IMR-90 (cell line): ENCODE data around the gene AWAT1. TPM values are rescaled to one million over a fixed set of nuclear protein-coding genes. Genes with fewer than 3 reads are reported as not detected.

ENCODE experiments used
- ATAC-seq: fragments of 200-7000 bp; cut with Tn5 transposase; 2 replicates; pipeline ENCODE4 v1.9.1; 2020; ENCODE audit warnings: low read depth, mild to moderate bottlenecking, moderate library complexity
- BruUV-seq: library from RNA; stranded (reverse); fragments of 400-500 nt; replicated peaks from 2 replicates; lab custom pipeline; 2021; lab: Mats Ljungman, UMichigan
- CTCF ChIA-PET: fragments of 300-600 bp; formaldehyde crosslinking; extraction: SDS; loops from one replicate; lab custom pipeline; 2021; ENCODE audit warnings: antibody characterized with exemption; lab: Yijun Ruan, JAX
- POLR2A ChIA-PET: fragments of 300-600 bp; sonication (Branson Sonifier 250); formaldehyde crosslinking; loops from one replicate; lab custom pipeline; 2022; ENCODE audit warnings: antibody characterized with exemption; ENCODE audit not compliant: unreplicated experiment; lab: Charles Lee
- DNase-seq: peaks from one replicate; pipeline ENCODE4 v3.0.0; 2013
- H2AFZ ChIP-seq: replicated peaks from 2 replicates; pipeline ENCODE3; 2013; ENCODE audit warnings: low read length, mild to moderate bottlenecking; ENCODE audit not compliant: poor library complexity
- H2AK5ac ChIP-seq: 2 replicates; pipeline ENCODE4 v1.6.1; 2013; ENCODE audit warnings: low read depth, low read length, inconsistent platforms
- H2AK9ac ChIP-seq: replicated peaks from 2 replicates; pipeline ENCODE3; 2013; ENCODE audit warnings: mild to moderate bottlenecking, low read depth, low read length, moderate library complexity; ENCODE audit not compliant: poor library complexity
- H2BK120ac ChIP-seq: 2 replicates; pipeline ENCODE4 v1.6.1; 2013; ENCODE audit warnings: low read depth, low read length, inconsistent platforms
- H2BK15ac ChIP-seq: 3 replicates; pipeline ENCODE4 v1.6.1; 2013; ENCODE audit warnings: low read depth, low read length, inconsistent platforms
- H2BK20ac ChIP-seq: 2 replicates; pipeline ENCODE4 v1.6.1; 2013; ENCODE audit warnings: low read depth, mild to moderate bottlenecking, inconsistent platforms, low read length, moderate library complexity
- H2BK5ac ChIP-seq: 2 replicates; pipeline ENCODE4 v1.6.1; 2013; ENCODE audit warnings: mild to moderate bottlenecking, low read depth, low read length, inconsistent platforms; ENCODE audit not compliant: poor library complexity, severe bottlenecking
- H3K14ac ChIP-seq: replicated peaks from 2 replicates; pipeline ENCODE4 v1.6.1; 2013; ENCODE audit warnings: low read depth, low read length, inconsistent platforms
- H3K18ac ChIP-seq: 2 replicates; pipeline ENCODE4 v1.6.1; 2013; ENCODE audit warnings: low read depth, low read length, control low read depth
- H3K23ac ChIP-seq: 2 replicates; pipeline ENCODE4 v1.6.1; 2013; ENCODE audit warnings: low read depth, low read length, inconsistent platforms
- H3K27ac ChIP-seq: 2 replicates; pipeline ENCODE4 v1.5.1; 2013; ENCODE audit warnings: mild to moderate bottlenecking, control low read depth, low read length; ENCODE audit not compliant: insufficient read depth
- H3K27me3 ChIP-seq: 2 replicates; pipeline ENCODE4 v1.6.1; 2013; ENCODE audit warnings: low read length; ENCODE audit not compliant: control insufficient read depth, insufficient read depth
- H3K36me3 ChIP-seq: 2 replicates; pipeline ENCODE4 v1.6.1; 2013; ENCODE audit warnings: low read length, mixed read lengths; ENCODE audit not compliant: control insufficient read depth, insufficient read depth
- H3K4ac ChIP-seq: 2 replicates; pipeline ENCODE4 v1.6.1; 2013; ENCODE audit warnings: low read depth, low read length, inconsistent platforms
- H3K4me1 ChIP-seq: 2 replicates; pipeline ENCODE4 v1.6.1; 2013; ENCODE audit warnings: low read length, mixed read lengths; ENCODE audit not compliant: control insufficient read depth, insufficient read depth
- H3K4me2 ChIP-seq: 2 replicates; pipeline ENCODE4 v1.6.1; 2013; ENCODE audit warnings: low read depth, mild to moderate bottlenecking, control low read depth, low read length, moderate library complexity
- H3K4me3 ChIP-seq: 2 replicates; pipeline ENCODE4 v1.5.1; 2013; ENCODE audit warnings: low read depth, mild to moderate bottlenecking, control low read depth, low read length, moderate library complexity; ENCODE audit not compliant: insufficient read depth
- H3K56ac ChIP-seq: 2 replicates; pipeline ENCODE4 v1.6.1; 2013; ENCODE audit warnings: low read length, inconsistent platforms; ENCODE audit not compliant: insufficient read depth; ENCODE audit errors: extremely low read depth
- H3K79me1 ChIP-seq, 2 experiments: 2 replicates each; pipeline ENCODE4 v1.6.1; 2013; ENCODE audit warnings: low read length in 2 of 2, inconsistent platforms in 1 of 2, low read depth in 1 of 2
- H3K9ac ChIP-seq: 2 replicates; pipeline ENCODE4 v1.6.1; 2013; ENCODE audit warnings: low read depth, low read length, control low read depth
- H3K9me1 ChIP-seq: 2 replicates; pipeline ENCODE4 v1.6.1; 2013; ENCODE audit warnings: low read length, inconsistent platforms; ENCODE audit not compliant: insufficient read depth
- H3K9me3 ChIP-seq: 2 replicates; pipeline ENCODE4 v1.6.1; 2013; ENCODE audit warnings: low read length; ENCODE audit not compliant: control insufficient read depth, insufficient read depth
- H4K20me1 ChIP-seq: 2 replicates; pipeline ENCODE4 v1.6.1; 2013; ENCODE audit warnings: low read length, inconsistent platforms; ENCODE audit not compliant: insufficient read depth
- H4K5ac ChIP-seq: 2 replicates; pipeline ENCODE4 v1.6.1; 2013; ENCODE audit warnings: mild to moderate bottlenecking, low read depth, low read length, control low read depth
- H4K8ac ChIP-seq, 2 experiments: 2 replicates each; pipeline ENCODE4 v1.6.1; 2013; ENCODE audit warnings: low read depth in 2 of 2, low read length in 2 of 2, control low read depth in 1 of 2, inconsistent platforms in 1 of 2
- H4K91ac ChIP-seq: 2 replicates; pipeline ENCODE4 v1.6.1; 2013; ENCODE audit warnings: low read depth, low read length, inconsistent platforms; ENCODE audit not compliant: insufficient read depth
- BHLHE40 ChIP-seq: fragments of 150-350 bp; IDR thresholded peaks from 2 replicates; pipeline ENCODE4 v1.6.1; 2016; ENCODE audit warnings: mild to moderate bottlenecking, low read depth, low read length
- CTCF ChIP-seq: conservative IDR thresholded peaks from 2 replicates; pipeline ENCODE4 v1.5.1; 2012; ENCODE audit warnings: mild to moderate bottlenecking, low read depth, low read length, improper control_type of control experiment
- RAD21 ChIP-seq: IDR thresholded peaks from 2 replicates; pipeline ENCODE4 v1.6.1; 2012; ENCODE audit warnings: low read length, improper control_type of control experiment
- SMC3 ChIP-seq: fragments of 150-350 bp; IDR thresholded peaks from 2 replicates; pipeline ENCODE4 v1.6.1; 2016; ENCODE audit warnings: low read depth, mild to moderate bottlenecking, antibody characterized with exemption, low read length, moderate library complexity
- WGBS, 2 experiments: methylation state at CpG; one replicate each; pipeline versions ENCODE4 v1.1.5 to v1.1.7; 2013; ENCODE audit warnings: missing lambda C conversion rate in 2 of 2; ENCODE audit not compliant: insufficient read length in 1 of 2; ENCODE audit errors: extremely low coverage in 2 of 2; 5-methylcytosine and 5-hydroxymethylcytosine counted together
- dilution Hi-C: fragments of 300-500 bp; cut with HindIII; formaldehyde crosslinking; loops from one replicate; pipeline ENCODE4 v1.14.3; 2018; ENCODE audit warnings: low sequenced_read_pairs; ENCODE audit not compliant: unreplicated experiment
- in situ Hi-C: fragments of 300-500 bp; cut with MboI; formaldehyde crosslinking; loops from 3 replicates; pipeline ENCODE4 v1.14.3; 2019; ENCODE audit warnings: low sequenced_read_pairs, inconsistent platforms, mixed read lengths
- intact Hi-C: fragments of 100-400 bp; cut with micrococcal nuclease; formaldehyde crosslinking; loops from 2 replicates; pipeline ENCODE4 v1.10.0; 2022
- polyA plus RNA-seq, 3 experiments: library from polyadenylated mRNA; depleted of rRNA; stranded (reverse); fragments of >200 nt; gene quantifications; 2 replicates each; pipeline ENCODE4 v1.2.3, GENCODE V29; 2012; ENCODE audit warnings: low replicate concordance in 1 of 3
- total RNA-seq: library from RNA; depleted of rRNA; stranded (reverse); fragments of >200 nt; gene quantifications from 2 replicates; pipeline ENCODE4 v1.2.3, GENCODE V29; 2012

AWAT1 gene
- total and polyA plus RNA-seq, 2 of the 4 experiments (the other 2 are of a cell fraction) = not detected

- Histone ChIP-seq H3K4me1 (no peaks in the 10 kb centered on the region), H2BK5ac (no peak overlapping the region), H4K20me1 (no peaks in the 10 kb centered on the region), H2BK20ac (no peak overlapping the region), H3K27me3 (peaks cover 11% of the 10 kb centered on the region), H3K18ac (no peak overlapping the region), H3K9ac (no peak overlapping the region), H3K4me2 (no peak overlapping the region), H3K4ac (no peak overlapping the region), H3K79me1 (no peaks in the 10 kb centered on the region), H2AK9ac (no peak overlapping the region), H3K27ac (no peak overlapping the region), H4K8ac (no peak overlapping the region), H2BK120ac (no peak overlapping the region), H4K91ac (no peak overlapping the region), H3K4me3 (no peak overlapping the region), H3K9me3 (no peaks in the 10 kb centered on the region), H2AFZ (peak overlapping the region; percentile 70), H2BK15ac (no peak overlapping the region), H2AK5ac (no peak overlapping the region), H3K23ac (no peak overlapping the region), H3K9me1 (no peaks in the 10 kb centered on the region), H4K5ac (no peak overlapping the region), H3K36me3 (no peaks in the 10 kb centered on the region), H3K14ac (no peak overlapping the region), H3K56ac (no peak overlapping the region)
- 12% methylated on average over 6 of the region's 7 CpGs; no CpG with 5 or more reads in 1 of the 2 experiments for WGBS, 2 experiments
- ChIA-PET POLR2A (no interaction called here), CTCF (interaction anchor here (1.0 kb wide), 1 partner anchor 130 kb away, joined by 3 read pairs; the partner anchor contains the start of gene IGBP1)
- no TSS peak for BruUV-seq
- in situ Hi-C loops (no loop called here), dilution Hi-C loops (no loop called here), intact Hi-C loops (loop anchor here (2.0 kb wide), 1 partner anchor 130 kb away; the partner anchor contains the start of gene IGBP1)
- ATAC-seq (peak; percentile 64), DNase-seq (peak; percentile 28)
- TF ChIP-seq CTCF (peak; percentile 52), RAD21 (peak; percentile 55), BHLHE40 (no peak), SMC3 (peak; percentile 39; the same call in 1 of the 2 replicates)
These were observed 28.6 kb downstream of the AWAT1 start for GRCh38 chrX:70262952-70263567.
